SU-DHL-6 (cell line): ENCODE data around the gene SMARCC2.
A peak's percentile ranks its signal among the peaks of the same experiment; 100 is the strongest.
"Not testable (repeated sequence)": the region's sequence is repeated elsewhere in the genome, so short reads cannot be mapped to it uniquely, and the experiment has no call there.

Experiments used
- H2AFZ ChIP-seq: fragments of 200-600 bp; sonication (generic); 2 replicates; pipeline ENCODE4 v1.6.1; 2014; ENCODE audit warnings: low read depth, mild to moderate bottlenecking, moderate library complexity, mixed read lengths, antibody characterized with exemption, low read length; ENCODE audit not compliant: severe bottlenecking
- H3F3A ChIP-seq: fragments of 200-600 bp; shearing (Covaris generic); 2 replicates; pipeline ENCODE4 v1.6.0; 2016; ENCODE audit warnings: antibody characterized with exemption, mild to moderate bottlenecking; ENCODE audit not compliant: insufficient read depth
- H3K27ac ChIP-seq: fragments of 200-600 bp; sonication (generic); 2 replicates; pipeline ENCODE4 v1.5.1; 2016; ENCODE audit warnings: low read depth, mild to moderate bottlenecking, low read length, moderate library complexity, mixed read lengths
- H3K27me3 ChIP-seq: fragments of 200-600 bp; sonication (generic), shearing (Covaris generic); 2 replicates; pipeline ENCODE4 v1.6.0; 2014; ENCODE audit warnings: mild to moderate bottlenecking, low read length
- H3K36me3 ChIP-seq: fragments of 200-600 bp; sonication (generic); 2 replicates; pipeline ENCODE4 v1.6.1; 2014; ENCODE audit warnings: mild to moderate bottlenecking, low read length, mixed read lengths
- H3K4me2 ChIP-seq: fragments of 300-600, 200-600 bp; shearing (Covaris generic), sonication (generic); 2 replicates; pipeline ENCODE4 v1.6.0; 2014; ENCODE audit warnings: low read length, low read depth, mild to moderate bottlenecking; ENCODE audit not compliant: poor library complexity, severe bottlenecking
- H3K4me3 ChIP-seq: fragments of 200-600 bp; sonication (generic); 2 replicates; pipeline ENCODE4 v1.5.1; 2014; ENCODE audit warnings: antibody characterized with exemption, low read length, mild to moderate bottlenecking, mixed read lengths; ENCODE audit not compliant: insufficient read depth, poor library complexity, severe bottlenecking
- H3K79me2 ChIP-seq: fragments of 200-600 bp; sonication (generic); 2 replicates; pipeline ENCODE4 v1.6.1; 2014; ENCODE audit warnings: mild to moderate bottlenecking, low read length, moderate library complexity; ENCODE audit not compliant: insufficient read depth
- H3K9ac ChIP-seq: fragments of 200-600 bp; sonication (generic); 2 replicates; pipeline ENCODE4 v1.7.0; 2014; ENCODE audit warnings: mild to moderate bottlenecking, low read length
- H3K9me2 ChIP-seq: fragments of 200-600 bp; sonication (generic); replicated peaks from 2 replicates; pipeline ENCODE4 v1.6.1; 2014; ENCODE audit warnings: low read length; ENCODE audit not compliant: insufficient read depth
- H3K9me3 ChIP-seq: fragments of 200-600 bp; sonication (generic); 2 replicates; pipeline ENCODE4 v1.6.1; 2014; ENCODE audit warnings: low read length, mixed read lengths; ENCODE audit not compliant: insufficient read depth
- H4K20me1 ChIP-seq: fragments of 200-600 bp; sonication (generic); 2 replicates; pipeline ENCODE4 v1.6.1; 2014; ENCODE audit warnings: low read depth, mild to moderate bottlenecking, antibody characterized with exemption, low read length, moderate library complexity, mixed read lengths
- CTCF ChIP-seq: fragments of 200-600 bp; sonication (generic); IDR thresholded peaks from one replicate; pipeline ENCODE4 v1.5.1; 2017; ENCODE audit warnings: antibody characterized with exemption, mild to moderate bottlenecking, low read length, moderate library complexity; ENCODE audit not compliant: insufficient read depth, poor library complexity, severe bottlenecking
- EZH2phosphoT487 ChIP-seq: fragments of 200-600 bp; sonication (generic), shearing (Covaris generic); conservative IDR thresholded peaks from 2 replicates; pipeline ENCODE4 v1.6.1; 2018; ENCODE audit warnings: mild to moderate bottlenecking, antibody characterized with exemption, low read length, moderate library complexity, mixed read lengths

The SMARCC2 gene

GRCh38 chr12:56197921-56198635 lies 8.8 kb upstream of the SMARCC2 start:
- Histone ChIP-seq H3K27ac (no peak overlapping the region), H3F3A (peaks cover 7% of the 10 kb centered on the region; the same call in 1 of the 2 replicates)
- TF ChIP-seq EZH2phosphoT487: no peak
- TF ChIP-seq CTCF: no peak

GRCh38 chr12:56196818-56197550 lies 7.7 kb upstream of the SMARCC2 start:
- H3K9ac ChIP-seq, H3K36me3 ChIP-seq, H3K27me3 ChIP-seq, H4K20me1 ChIP-seq, H3K4me3 ChIP-seq, H2AFZ ChIP-seq, H3K9me3 ChIP-seq, H3K79me2 ChIP-seq, H3K9me2 ChIP-seq, H3K27ac ChIP-seq, H3K4me2 ChIP-seq: not testable (repeated sequence)
- H3F3A ChIP-seq: peaks cover 10% of the 10 kb centered on the region; the same call in 1 of the 2 replicates

More at GRCh38 chr12:56197921-56198635, 8.8 kb upstream of the SMARCC2 start:
- Histone ChIP-seq H3K9me3 (no peaks in the 10 kb centered on the region), H2AFZ (no peak overlapping the region), H3K4me3 (no peak overlapping the region), H3K79me2 (no peaks in the 10 kb centered on the region), H3K4me2 (no peak overlapping the region), H3K9ac (no peak overlapping the region), H4K20me1 (no peaks in the 10 kb centered on the region), H3K36me3 (no peaks in the 10 kb centered on the region), H3K27me3 (no peaks in the 10 kb centered on the region), H3K9me2 (no peaks in the 10 kb centered on the region)

- Histone ChIP-seq H2AFZ (no peak overlapping the region), H4K20me1 (no peaks in the 10 kb centered on the region), H3K9me3 (no peaks in the 10 kb centered on the region), H3K27ac (no peak overlapping the region), H3K36me3 (no peaks in the 10 kb centered on the region), H3F3A (peaks cover 18% of the 10 kb centered on the region), H3K9me2 (no peaks in the 10 kb centered on the region), H3K9ac (no peak overlapping the region), H3K79me2 (peaks cover 9% of the 10 kb centered on the region), H3K4me2 (no peak overlapping the region), H3K27me3 (no peaks in the 10 kb centered on the region), H3K4me3 (no peak overlapping the region)
- no peak for TF ChIP-seq EZH2phosphoT487
- TF ChIP-seq CTCF: peak; percentile 92
Observed at GRCh38 chr12:56193025-56193578, 3.8 kb upstream of the SMARCC2 start.
